Posterior vena cava (tissue), 2 donors: ENCODE measurements around the gene RPS6KA2. TPM values are rescaled to one million over a fixed set of nuclear protein-coding genes. Genes with fewer than 3 reads are reported as not detected.
A peak's percentile ranks its signal among the peaks of the same experiment; 100 is the strongest.
"Not testable (repeated sequence)": the region's sequence is repeated elsewhere in the genome, so short reads cannot be mapped to it uniquely, and the experiment has no call there.

ENCODE experiments used
- DNase-seq: peaks from one replicate; pipeline ENCODE4 v3.0.0-alpha.2; 2020; ENCODE audit warnings: low spot score
- intact Hi-C, 2 donors: fragments of 100-400 bp; cut with DNase I; formaldehyde crosslinking; loops; one replicate each; pipeline versions ENCODE4 v1.14.1 to v1.14.2; 2022 to 2023
- total RNA-seq, 2 donors: library from RNA; stranded (reverse); fragmentation: NEBNext Ultra II Directional; extraction: Animal tissue kit (Norgen Biotek cat#: 25700); gene quantifications; one replicate each; pipeline ENCODE4 v1.2.1, GENCODE V29; 2021
- donor health status: DM: yes; HTN: yes; CAD: no.
- donor health status: DM: yes; HTN: yes; CAD: no.

RPS6KA2 gene
- total RNA-seq, 2 donors from 2014 or later = 34.0 to 43.4 TPM

DNA sequence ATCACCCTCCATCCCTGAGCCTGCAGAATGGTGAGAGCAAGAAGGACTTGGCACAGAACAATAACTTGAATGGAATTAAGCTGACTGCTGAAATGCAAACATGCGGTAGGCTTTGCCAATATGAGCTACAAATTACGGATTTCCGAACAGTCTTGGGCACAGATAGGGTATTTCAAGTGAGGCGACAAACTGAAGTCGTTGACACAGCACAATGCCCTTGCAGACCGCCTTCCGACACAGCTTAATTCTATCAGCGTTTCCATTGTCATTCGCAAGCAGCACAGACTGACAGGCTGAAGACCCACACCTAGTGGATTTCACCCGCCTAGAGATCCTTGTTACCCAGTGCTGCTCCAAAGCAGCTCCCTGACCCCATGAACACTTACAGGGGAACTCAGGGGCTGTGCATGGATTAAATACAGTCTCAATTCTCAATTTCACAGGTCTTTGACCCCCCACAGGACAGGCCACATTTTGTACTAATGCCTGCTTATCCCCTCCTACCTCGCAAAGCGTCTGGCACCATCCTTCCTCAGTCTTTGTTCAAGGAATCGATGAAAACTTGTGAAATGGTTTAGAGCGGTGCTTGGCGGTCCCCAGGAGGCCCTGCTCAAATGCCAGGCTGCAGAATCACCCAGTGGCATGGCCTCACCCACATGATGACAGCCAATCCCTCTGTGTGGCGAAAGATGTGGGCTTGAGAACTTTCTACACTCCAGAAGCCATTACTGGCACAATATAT, 75.1 kb downstream of the RPS6KA2 start:
- intact Hi-C loops = no loop called here
- no peak for DNase-seq

DNA sequence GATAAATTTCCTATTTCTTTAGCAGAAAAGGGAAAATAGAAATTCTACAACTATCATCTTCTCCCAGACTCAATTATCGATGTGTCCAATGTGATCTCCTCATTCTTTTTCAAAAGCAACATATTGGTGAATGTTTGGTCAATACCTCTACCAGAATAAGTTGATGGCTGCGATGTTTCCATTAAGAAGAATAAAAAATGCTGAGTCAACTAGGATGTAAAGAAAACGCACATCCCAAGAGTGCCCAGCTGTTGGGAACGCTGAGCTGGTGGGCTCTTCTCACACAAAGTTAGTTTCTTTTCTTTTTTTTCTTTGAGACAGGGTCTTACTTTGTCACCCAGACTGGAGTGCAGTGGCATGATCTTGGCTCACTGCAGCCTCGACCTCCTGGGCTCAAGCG, 80.4 kb downstream of the RPS6KA2 start:
- intact Hi-C loops = no loop called here
- DNase-seq = peak; percentile 19

DNA sequence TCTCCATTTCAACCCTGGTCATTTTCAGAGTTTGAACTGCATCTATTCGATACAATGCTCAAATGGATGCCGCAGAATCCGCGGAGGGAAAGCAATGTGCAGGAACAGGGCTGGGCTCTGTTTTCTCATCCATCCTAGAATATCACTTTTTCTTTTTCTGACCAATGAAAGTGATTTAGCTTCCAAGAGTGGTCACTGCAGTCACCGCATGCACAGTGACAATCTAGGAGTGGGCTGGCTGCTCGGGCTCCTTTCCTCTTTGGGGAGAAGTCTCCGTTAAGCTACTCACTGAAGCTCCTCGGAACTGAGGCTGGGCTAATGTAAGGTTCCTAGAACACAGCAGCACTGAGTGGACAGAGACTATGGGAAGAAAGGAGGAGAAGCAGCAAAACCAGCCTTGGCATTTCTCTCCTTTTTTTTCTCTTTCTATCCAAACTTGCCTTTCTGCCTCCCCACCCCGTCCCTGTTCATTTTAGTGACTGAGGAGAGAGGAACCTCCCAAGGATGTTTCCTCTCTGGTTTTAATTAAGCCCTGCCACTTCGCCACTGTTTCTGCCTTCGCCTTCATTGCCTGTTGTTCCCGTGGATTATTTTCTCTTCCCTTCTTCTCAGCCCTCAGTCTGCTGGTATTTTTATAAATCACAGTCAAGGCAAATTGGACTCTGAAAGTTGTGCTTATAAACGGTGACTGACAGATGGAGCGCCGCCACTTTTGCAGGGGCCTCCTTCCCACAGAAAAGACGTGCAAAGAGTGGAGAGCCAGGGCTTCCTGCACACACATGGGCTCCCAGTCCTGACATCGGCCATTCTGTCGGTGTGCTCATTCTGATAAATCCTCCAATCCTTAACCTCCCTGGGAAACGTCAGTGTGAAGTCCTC, 81.7 kb downstream of the RPS6KA2 start:
- peak; percentile 66 for DNase-seq
- intact Hi-C loops = no loop called here

DNA sequence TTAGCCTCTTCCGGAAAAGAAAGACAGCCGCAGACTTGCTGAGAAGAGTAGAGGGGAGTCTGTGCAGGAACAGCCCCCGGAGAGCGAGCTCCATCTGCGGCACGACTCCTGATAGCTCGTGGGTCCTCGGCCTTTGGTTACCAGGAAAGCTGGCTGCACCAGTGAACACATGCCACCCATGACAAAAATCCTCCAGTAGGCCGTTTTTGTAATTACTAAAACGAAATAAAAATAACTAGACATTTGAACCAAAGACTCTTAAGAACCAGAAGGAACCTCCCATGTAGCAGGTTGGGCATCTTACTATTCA, 82.8 kb downstream of the RPS6KA2 start:
- peak; percentile 53 for DNase-seq
- intact Hi-C loops = no loop called here

DNA sequence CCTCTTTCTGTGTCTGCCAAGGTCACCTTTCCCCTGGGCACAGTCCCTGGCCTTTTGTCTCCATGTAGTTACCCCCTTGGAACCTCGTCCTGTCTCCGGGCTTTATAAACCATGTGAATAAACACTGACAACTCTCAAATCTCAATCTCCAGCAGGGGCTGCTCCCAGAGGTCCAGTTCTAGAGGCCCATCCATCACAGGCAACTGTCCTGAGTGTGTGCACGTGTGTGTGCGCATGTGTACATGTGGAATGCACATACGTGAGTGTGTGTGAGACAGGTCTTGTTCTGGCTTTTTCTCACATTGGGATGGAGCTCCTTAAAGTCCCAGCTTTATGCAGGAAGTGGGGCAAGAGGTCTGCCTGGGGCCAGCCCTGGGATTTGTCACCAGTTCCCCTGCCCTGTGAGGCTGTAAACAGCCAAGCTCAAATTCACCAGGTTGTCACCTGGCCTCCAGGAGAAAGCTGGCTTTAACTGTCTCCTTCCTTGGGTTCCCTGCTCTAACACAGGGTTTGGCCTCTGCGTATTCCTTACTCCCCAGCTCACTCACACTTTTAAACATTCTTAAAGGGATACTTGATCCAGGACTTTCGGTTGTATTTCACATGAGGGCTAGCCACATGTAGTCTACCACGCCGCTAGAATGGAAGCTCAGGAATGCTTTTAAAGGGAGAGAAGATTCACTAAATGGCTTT, 83.3 kb downstream of the RPS6KA2 start:
- DNase-seq = peak; percentile 43

DNA sequence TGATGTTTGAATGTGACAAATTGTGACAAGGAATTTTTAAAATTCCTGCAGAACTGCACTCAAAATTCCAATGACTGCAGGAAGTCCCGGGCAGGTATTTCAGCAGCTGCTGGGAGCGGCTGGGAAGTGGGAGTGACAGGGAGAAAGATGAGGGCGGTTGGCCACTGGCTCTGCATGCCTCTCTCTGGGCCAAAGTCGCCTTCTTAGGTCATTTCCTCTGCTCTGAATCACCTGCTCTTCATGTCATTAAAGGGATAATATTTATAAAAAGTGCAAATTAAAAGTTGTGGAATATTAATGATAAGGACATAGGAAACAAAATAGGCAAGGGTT, 84.5 kb downstream of the RPS6KA2 start:
- no peak for DNase-seq
- intact Hi-C loops = no loop called here

More for the DNA sequence above, 83.3 kb downstream of the RPS6KA2 start:
- intact Hi-C loops = no loop called here

DNA sequence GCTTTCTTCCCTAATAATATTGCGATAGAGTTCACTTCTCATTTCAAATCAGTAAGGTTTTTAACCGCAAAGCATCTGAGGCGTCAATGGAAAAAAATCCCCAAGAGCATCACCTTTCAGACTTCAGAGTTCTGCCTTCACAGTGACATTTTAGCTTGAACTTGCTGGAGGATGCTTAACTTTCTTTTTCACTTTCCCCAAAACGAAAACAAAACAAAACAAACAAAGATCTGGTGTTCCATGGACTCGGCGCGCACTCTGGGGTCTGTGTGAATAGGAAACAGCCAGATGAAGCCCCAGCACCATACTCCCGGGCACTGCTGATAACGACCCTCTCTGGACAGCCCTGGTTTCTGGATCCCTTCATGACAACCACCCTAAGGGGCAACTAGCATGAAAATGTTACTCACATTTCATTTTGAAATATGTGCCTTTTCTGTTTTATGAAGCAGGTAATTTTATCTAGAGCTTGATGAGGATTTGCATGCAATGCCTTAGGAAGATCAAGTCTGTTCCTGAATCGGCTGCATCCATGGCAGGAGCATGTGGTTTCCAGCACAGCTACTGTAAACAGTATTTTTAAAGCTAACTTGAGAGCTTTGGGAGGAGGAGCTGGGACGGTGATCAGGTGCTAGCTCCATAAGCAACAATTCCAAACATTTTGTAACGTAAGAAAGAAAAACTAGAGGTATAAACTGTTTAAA, 85.0 kb downstream of the RPS6KA2 start:
- intact Hi-C loops = no loop called here
- no peak for DNase-seq

DNA sequence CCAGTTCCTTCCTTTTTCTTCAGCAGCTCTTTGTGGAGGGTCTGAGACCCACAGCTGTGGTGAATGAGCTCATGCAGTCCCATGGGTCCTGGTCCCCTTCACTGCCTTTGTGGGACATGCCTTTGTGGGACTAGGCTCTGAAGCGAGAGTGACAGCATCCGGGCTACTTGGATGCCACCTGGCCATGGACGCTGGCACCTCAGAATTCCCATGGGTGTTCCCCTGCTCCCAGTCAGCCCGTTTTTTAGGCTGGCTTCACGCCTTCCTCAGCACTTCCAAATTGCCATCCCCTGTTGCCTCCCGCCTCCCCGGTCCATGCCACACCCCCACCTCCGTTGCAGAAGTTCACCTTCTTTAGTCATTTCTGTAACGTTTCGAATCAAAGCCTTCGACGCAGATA, 85.7 kb downstream of the RPS6KA2 start:
- DNase-seq = no peak
- intact Hi-C loops = no loop called here

DNA sequence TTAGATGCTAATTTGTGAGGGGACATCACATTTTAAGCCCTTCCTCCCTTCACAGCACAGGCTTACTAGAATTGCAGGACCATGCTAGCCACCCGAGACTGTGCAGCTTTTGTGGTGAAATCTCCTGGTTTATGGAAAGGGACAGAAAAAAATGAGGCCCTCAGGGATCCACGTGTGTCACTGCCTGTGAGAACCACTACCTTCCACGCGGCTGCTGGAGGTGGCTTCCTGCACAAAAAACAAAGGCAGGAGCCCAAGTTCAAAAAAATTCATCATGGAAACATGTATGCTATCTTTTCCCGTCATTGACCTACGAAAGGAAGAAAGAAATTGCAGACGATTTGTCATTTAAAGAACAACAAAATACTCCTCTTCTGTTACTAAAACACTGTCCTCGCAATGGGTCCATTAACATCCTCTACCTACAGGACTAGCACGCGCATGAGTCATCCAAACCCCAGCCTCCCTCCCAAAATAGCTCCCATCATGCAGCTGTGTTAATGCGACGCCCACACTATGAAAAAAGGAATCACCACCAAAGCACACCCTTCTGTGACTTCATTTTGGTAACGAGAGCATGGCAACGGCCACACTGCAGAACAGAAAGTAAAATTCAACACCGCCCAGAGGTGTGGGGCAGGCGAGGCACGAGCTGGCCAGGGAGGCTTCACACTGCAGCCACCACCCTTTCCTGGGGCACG, 86.3 kb downstream of the RPS6KA2 start:
- no peak for DNase-seq
- intact Hi-C loops = no loop called here

DNA sequence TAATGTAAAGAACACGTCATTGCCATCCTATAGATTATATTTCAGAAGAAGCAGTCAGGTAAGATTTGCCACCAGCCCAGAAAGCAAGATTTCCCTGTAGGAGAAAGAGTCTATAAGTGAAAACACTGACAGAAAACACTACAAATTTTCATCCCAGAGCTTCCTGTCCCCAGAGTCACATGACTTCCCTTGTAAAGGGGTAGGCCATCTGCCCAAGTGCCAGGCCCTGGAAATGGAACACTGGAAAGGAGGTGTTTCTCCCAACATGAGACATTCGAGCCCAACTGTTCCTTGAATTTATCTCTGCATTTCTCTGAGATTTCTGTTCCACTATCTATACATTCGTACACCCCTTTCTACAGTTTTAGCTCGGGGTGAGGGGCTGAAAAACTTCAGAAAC, 87.5 kb downstream of the RPS6KA2 start:
- intact Hi-C loops = no loop called here

DNA sequence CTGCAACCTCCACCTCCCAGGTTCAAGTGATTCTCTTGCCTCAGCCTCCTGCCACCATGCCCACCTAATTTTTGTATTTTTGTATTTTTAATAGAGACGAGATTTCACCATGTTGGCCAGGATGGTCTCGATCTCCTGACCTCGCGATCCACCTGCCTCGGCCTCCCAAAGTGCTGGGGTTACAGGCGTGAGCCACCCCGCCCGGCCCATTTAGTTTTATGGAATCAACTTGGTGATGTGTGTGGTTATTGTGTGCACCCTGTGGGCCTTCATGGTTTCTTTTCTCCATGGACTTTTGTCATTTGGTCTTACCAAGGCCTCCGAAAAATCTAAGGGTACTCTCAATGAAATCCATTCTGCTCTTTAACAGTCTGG, 88.1 kb downstream of the RPS6KA2 start:
- DNase-seq, intact Hi-C loops: not testable (repeated sequence)

More for the DNA sequence above, 87.5 kb downstream of the RPS6KA2 start:
- DNase-seq = no peak

DNA sequence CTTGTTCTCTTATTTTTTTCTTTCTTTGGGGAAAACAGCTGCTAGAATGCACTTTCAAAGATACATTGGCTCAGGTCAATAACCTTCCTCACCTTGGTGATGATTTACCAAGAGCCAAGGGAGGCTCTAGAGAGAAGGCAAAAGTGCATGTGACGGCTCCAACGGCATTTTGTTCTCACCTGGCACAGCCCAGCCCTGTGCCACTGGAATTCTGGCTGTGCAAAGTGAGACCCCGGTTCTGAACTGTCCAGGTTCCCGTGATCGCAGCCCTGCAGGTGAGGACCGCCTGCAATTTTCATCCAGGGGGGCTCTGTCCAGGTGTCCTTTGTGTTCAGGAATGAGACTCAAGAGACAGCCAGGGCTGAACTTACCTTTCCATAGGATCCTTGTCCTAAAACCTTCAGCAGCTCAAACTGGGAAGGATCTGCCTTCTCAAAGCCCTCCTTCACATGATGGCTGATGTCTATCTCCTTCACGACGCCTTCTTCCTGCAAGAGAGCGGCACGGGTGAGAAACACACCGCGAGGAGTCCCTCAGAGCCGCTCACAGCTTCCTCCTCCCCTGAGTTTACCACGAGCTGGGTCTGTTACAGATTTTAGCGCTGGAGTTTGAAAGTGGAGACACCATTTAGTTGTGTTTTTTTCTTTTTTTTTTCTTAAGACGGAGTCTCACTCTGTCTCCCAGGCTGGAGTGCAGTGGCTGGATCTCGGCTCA, 88.6 kb downstream of the RPS6KA2 start:
- DNase-seq = no peak
- intact Hi-C loops = no loop called here

DNA sequence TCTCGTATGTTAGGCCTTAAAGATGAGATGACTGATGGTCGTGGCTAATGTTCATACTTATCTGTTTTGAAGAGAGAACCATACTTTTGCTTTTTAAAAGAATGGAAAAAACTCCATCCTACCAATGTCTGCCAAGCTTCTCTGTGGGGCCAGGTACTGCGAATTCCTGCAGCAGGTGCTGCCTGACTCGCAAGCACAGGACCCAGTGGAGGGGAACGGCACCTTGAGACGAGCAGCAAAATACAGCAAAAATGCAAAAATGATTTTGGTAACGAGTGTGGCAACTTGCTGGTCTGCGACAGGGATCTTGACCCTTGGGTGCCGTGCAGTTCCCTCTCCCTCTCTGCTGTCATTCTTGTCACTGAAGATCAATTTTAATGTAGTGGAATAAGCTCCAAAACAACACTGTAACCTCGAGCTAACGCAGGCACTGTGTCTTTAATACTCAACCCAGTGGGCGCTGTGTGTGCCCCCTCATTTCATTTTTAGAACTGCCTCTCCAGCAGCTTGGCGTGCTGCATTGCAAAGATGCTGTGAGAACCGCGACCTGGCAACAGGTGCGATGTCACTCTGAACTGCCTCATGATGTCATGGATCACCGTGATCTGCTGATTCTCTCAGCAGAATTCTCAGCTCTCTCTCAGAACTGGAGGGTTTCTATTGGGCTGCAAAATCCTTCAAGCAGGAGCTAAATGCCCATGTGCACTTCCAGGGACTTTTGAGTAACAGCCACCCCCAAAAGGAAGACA, 92.2 kb downstream of the RPS6KA2 start:
- intact Hi-C loops = no loop called here
- no peak for DNase-seq

DNA sequence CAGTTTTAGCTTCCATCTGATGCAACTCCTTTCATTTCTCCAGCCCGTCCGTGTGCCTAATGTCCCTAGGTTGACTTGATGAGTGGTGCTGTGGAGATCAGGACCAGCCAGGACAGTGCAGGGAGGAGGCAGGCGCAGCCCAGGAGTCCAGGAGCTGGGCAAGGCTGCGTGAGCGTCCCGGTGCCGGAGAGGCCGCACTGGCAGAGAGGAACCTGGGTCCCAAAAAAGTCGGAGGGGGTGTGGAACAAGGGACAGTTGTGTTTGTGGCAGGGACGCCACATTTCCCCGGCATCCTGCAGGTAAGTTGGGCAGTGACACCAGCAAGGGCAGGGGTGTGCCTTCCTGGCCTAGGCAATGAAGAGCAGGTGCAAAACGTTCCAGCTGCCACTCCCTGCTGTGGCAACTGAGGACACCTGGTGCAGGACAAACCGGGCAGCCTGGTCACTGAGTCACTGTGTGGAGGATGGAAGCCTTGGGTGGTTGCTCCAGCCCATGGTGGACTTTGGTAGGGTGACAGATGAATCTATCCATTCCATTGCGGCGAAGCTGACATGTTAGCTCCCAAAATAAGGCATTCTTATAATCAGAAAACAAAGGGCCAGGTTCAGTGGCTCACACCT, 93.7 kb downstream of the RPS6KA2 start:
- no peak for DNase-seq
- intact Hi-C loops = no loop called here

DNA sequence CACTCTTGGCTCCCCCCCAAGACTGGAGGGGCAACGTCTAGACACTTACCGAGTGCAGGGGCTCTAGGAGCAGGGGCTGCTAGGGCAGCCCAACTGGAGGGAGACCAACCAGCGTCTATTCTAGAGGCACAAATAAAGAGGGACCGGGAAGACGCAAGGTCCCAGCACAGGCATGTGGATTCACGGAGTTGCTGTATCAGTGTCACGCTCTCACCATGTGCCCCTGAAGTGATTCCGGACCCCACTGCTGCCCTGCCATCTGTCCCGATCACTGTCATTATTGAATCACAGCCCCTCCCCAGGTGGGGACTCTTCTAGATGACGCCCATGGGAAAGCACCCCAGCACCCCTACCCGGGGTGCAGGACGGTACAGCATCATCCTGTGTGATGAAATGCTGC, 94.7 kb downstream of the RPS6KA2 start:
- intact Hi-C loops = no loop called here

DNA sequence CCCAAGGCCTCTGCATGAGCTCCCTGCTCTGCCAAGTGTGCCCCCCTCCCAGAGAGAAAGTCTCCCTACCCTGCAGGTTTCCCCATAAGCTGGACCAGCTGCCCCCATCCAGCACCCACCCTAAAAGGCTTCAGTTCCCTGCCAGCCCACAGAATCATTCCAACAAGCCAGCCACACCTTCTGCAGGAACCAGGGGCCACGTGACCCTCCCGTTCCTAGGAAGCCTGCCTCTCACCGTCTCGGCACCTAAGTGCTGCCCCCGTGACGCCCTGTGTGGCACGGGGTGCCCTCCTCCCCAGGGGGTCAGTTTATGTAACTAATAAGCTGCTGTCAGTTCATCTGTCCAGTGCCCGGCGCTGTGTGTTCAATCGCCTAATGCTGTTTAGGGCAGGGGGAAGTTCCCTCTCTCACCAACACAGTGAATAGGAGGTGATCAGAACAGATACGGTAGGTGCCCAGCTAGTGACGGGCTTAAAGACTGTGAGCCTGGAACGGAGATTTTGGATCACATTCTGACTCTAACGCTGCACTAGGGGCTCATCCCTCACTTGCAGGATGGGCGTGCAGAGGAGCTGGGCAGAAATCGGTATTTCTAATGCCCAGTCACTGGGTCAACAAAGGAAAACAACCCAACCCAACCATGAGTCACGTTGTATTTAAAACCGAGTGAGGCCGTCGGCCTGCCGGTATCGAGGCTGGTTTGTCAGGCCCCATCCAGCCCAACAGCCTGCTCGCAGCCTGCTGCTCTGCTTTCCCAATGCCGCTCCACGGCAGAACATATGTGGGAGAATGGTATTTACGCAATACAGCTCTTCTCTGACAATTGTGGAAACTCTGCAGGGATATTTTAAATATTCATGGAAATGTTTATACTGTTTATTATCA, 96.6 kb downstream of the RPS6KA2 start:
- intact Hi-C loops = no loop called here
- DNase-seq = no peak

More for the DNA sequence above, 94.7 kb downstream of the RPS6KA2 start:
- DNase-seq = no peak

DNA sequence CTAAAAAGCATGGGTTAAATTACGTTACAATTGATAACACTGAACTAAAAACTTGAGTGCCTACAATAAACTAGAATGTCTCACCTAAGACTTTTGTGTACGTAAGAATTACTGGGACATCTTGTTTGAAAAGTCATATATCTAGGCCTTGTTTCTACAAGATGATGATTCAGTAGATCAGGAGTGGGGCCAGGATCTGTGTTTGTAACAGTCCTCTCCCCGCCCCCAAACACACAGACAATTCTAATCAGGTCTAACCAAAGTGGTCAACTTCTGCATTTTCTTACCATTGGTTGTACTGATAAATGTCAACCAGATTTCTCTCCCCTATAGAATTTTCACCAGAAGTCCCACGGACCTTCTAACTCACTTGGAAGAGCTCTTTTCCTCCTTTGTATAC, 97.5 kb downstream of the RPS6KA2 start:
- intact Hi-C loops = no loop called here
- DNase-seq = no peak
